ENCODE measurements around the gene AQP10. TPM values are rescaled to one million over a fixed set of nuclear protein-coding genes. Genes with fewer than 3 reads are reported as not detected.
"Not testable (repeated sequence)": the region's sequence is repeated elsewhere in the genome, so short reads cannot be mapped to it uniquely, and the experiment has no call there.

AQP10 gene
- total RNA-seq, 4 donors from 2014 or later, result 0.26 TPM; not detected in 3

DNA sequence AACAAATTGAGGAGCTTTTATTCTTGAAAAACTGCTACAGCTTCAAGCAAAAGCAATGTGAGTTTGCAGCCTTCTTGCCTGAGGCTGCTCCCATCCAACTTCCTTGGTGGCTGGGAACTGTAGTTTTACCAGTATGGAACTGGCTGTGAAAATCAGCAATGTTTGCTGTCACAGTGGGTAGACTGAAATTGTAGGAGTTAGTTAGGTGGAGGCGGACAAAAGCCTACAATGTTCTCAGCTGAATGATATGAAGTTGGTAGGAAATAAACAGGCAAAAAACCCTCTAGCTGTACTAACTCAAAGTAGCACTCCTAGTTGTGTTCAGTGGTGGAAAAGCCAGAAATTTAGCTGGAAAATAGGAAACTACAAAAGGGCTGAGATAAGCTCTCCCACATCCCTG is 30.0 kb upstream of the AQP10 start:
- no peak for DNase-seq (ENCODE audit: low spot score in 2 of 2)
- peaks cover 7% of the 10 kb centered on the region for H3K9me3 ChIP-seq
- TF ChIP-seq POLR2A (IDR thresholded peaks at IDR 0.05), result no peak
- no peak for TF ChIP-seq EP300 (IDR thresholded peaks at IDR 0.05)
- TF ChIP-seq CTCF (IDR thresholded peaks at IDR 0.05), result no peak
- no peak for TF ChIP-seq POLR2AphosphoS5 (IDR thresholded peaks at IDR 0.05)
- H3K4me3 ChIP-seq, result no peak overlapping the region
- no peaks in the 10 kb centered on the region for H3K4me1 ChIP-seq
- H3K27me3 ChIP-seq, result no peaks in the 10 kb centered on the region
- 94% methylated on average over 1 of the region's 1 CpG for WGBS
- H3K27ac ChIP-seq, result no peak overlapping the region
- no peaks in the 10 kb centered on the region for H3K36me3 ChIP-seq

- no peaks in the 10 kb centered on the region for H3K36me3 ChIP-seq
- DNase-seq (ENCODE audit: low spot score in 2 of 2), result no peak
- peaks cover 12% of the 10 kb centered on the region for H3K9me3 ChIP-seq
- no peaks in the 10 kb centered on the region for H3K4me1 ChIP-seq
- no peak overlapping the region for H3K27ac ChIP-seq
- 87% methylated on average over 8 of the region's 8 CpGs for WGBS
- TF ChIP-seq POLR2A (IDR thresholded peaks at IDR 0.05) (no peak), EP300 (IDR thresholded peaks at IDR 0.05) (no peak), CTCF (IDR thresholded peaks at IDR 0.05) (no peak), POLR2AphosphoS5 (IDR thresholded peaks at IDR 0.05) (no peak)
- H3K27me3 ChIP-seq, result no peaks in the 10 kb centered on the region
- no peak overlapping the region for H3K4me3 ChIP-seq
Measured at GRCh38 chr1:154295408-154296235, 25.3 kb upstream of the AQP10 start.

- H3K4me1 ChIP-seq, result no peaks in the 10 kb centered on the region
- no peak overlapping the region for H3K4me3 ChIP-seq
- no peak for TF ChIP-seq POLR2AphosphoS5 (IDR thresholded peaks at IDR 0.05)
- no peak for TF ChIP-seq CTCF (IDR thresholded peaks at IDR 0.05)
- TF ChIP-seq EP300 (IDR thresholded peaks at IDR 0.05), result no peak
- TF ChIP-seq POLR2A (IDR thresholded peaks at IDR 0.05), result no peak
- no peak for DNase-seq (ENCODE audit: low spot score in 2 of 2)
- no peaks in the 10 kb centered on the region for H3K27me3 ChIP-seq
- WGBS, result 94% methylated on average over 1 of the region's 1 CpG
- H3K27ac ChIP-seq, result no peak overlapping the region
- H3K9me3 ChIP-seq, result no peaks in the 10 kb centered on the region
- H3K36me3 ChIP-seq, result no peaks in the 10 kb centered on the region
Measured at GRCh38 chr1:154301582-154301981, 19.3 kb upstream of the AQP10 start.

DNA sequence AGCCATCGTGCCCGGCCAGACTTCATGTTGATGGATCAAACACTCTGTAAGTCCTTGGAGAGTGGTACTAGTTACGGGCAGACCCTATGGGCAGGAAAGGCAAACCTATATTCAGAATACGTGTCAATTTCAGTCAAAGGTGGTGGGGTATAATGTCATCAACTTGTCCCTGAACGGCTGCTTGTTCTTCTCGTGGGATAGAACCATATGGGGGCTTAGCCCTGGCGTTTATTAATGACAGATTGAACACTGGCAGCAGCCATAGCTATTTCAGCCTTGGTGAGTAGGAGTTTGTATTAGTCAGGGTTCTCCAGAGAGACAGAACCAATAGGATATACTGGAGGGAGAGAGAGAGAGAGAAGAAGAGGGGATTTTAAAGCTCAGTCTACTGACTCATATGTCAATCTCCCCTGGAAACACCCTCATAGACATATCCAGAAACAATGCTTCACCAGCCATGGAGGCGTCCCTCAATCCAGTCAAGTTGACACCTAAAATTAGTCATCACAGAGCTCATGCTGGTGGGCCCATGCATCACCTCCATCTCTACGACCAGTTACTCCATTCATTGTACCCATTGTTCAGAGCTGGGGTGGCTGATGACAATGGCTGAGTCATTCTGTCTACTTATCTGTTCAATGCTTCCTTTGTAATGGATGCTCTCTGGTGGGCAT is 16.1 kb upstream of the AQP10 start:
- H3K27ac ChIP-seq, result no peak overlapping the region
- no peak overlapping the region for H3K4me3 ChIP-seq
- no peak for DNase-seq (ENCODE audit: low spot score in 2 of 2)
- H3K27me3 ChIP-seq, result no peaks in the 10 kb centered on the region
- H3K9me3 ChIP-seq, result no peaks in the 10 kb centered on the region
- TF ChIP-seq CTCF (IDR thresholded peaks at IDR 0.05) (no peak), EP300 (IDR thresholded peaks at IDR 0.05) (no peak), POLR2A (IDR thresholded peaks at IDR 0.05) (no peak), POLR2AphosphoS5 (IDR thresholded peaks at IDR 0.05) (no peak)
- H3K4me1 ChIP-seq, result no peaks in the 10 kb centered on the region
- WGBS, result 79% methylated on average over 7 of the region's 9 CpGs
- no peaks in the 10 kb centered on the region for H3K36me3 ChIP-seq

- no peak for TF ChIP-seq CTCF (IDR thresholded peaks at IDR 0.05)
- no peak for TF ChIP-seq POLR2AphosphoS5 (IDR thresholded peaks at IDR 0.05)
- no peak for TF ChIP-seq EP300 (IDR thresholded peaks at IDR 0.05)
- TF ChIP-seq POLR2A (IDR thresholded peaks at IDR 0.05), result no peak
- WGBS, result 81% methylated on average over 3 of the region's 3 CpGs
- H3K36me3 ChIP-seq, result no peaks in the 10 kb centered on the region
- H3K27ac ChIP-seq, result no peak overlapping the region
- H3K9me3 ChIP-seq, result no peaks in the 10 kb centered on the region
- H3K4me3 ChIP-seq, result no peak overlapping the region
- DNase-seq (ENCODE audit: low spot score in 2 of 2), result no peak
- H3K27me3 ChIP-seq, result no peaks in the 10 kb centered on the region
- no peaks in the 10 kb centered on the region for H3K4me1 ChIP-seq
Measured at GRCh38 chr1:154306151-154306550, 14.7 kb upstream of the AQP10 start.

DNA sequence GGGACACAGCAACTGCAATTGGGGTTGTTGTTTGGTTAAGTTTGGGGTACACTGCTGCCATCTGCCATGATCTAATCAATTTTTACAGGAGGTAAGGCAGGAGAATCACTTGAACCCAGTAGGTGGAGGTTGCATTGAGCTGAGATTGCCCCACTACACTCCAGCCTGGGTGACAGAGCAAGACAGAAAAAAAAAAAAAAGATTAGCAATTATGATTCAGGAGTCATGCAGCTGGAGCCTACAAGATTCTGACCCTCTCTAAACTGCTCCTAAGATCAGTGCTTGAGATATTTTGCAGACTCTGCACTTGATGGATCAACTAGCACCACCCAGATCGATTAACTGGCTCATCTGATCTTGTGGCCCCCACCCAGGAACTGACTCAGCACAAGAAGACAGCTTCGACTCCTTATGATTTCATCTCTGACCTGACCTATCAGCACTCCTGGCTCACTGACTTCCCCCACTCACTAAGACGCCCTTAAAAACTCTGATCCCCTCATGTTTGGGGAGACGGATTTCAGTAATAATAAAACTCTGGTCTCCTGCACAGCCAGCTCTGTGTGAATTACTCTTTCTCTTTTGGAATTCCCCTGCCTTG is 13.1 kb upstream of the AQP10 start:
- not testable (repeated sequence) for H3K27ac ChIP-seq, H3K36me3 ChIP-seq

DNA sequence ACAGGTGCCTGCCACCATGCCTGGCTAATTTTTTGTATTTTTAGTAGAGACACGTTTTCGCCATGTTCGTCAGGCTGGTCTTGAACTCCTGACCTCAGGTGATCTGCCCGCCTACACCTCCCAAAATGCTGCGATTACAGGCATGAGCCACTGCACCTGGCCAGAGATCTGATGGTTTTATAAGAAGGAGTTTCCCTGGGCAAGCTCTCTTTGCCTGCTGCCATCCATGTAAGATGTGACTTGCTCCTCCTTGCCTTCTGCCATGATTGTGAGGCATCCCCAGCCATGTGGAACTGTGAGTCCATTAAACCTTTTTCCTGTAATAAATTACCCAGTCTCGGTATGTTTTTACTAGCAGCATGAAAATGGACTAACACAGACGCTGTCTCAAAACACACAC is 11.8 kb upstream of the AQP10 start:
- not testable (repeated sequence) for H3K27ac ChIP-seq
- 87% methylated on average over 7 of the region's 7 CpGs for WGBS

More for the DNA sequence above, 13.1 kb upstream of the AQP10 start:
- WGBS, result 34% methylated on average over 4 of the region's 4 CpGs
- H3K9me3 ChIP-seq; H3K4me3 ChIP-seq; DNase-seq (ENCODE audit: low spot score in 2 of 2); H3K4me1 ChIP-seq; H3K27me3 ChIP-seq: not testable (repeated sequence)

More for the DNA sequence above, 11.8 kb upstream of the AQP10 start:
- H3K36me3 ChIP-seq; H3K4me3 ChIP-seq; DNase-seq (ENCODE audit: low spot score in 2 of 2); H3K9me3 ChIP-seq; H3K27me3 ChIP-seq; H3K4me1 ChIP-seq: not testable (repeated sequence)

Data from suprapubic skin (tissue), 4 donors.